HUES48 (cell line): ENCODE data around the gene LMLN.
A peak's percentile ranks its signal among the peaks of the same experiment; 100 is the strongest.
"Not testable (repeated sequence)": the region's sequence is repeated elsewhere in the genome, so short reads cannot be mapped to it uniquely, and the experiment has no call there.

Source experiments
- H3K27ac ChIP-seq: one replicate; pipeline ENCODE4 v1.7.0; 2013; ENCODE audit warnings: low read depth, low read length, inconsistent platforms
- H3K27me3 ChIP-seq: 2 replicates; pipeline ENCODE4 v1.6.1; 2013; ENCODE audit warnings: mild to moderate bottlenecking, low read length; ENCODE audit not compliant: control insufficient read depth, insufficient read depth
- H3K36me3 ChIP-seq: 2 replicates; pipeline ENCODE4 v1.6.1; 2013; ENCODE audit warnings: low read length; ENCODE audit not compliant: control insufficient read depth, insufficient read depth
- H3K4me1 ChIP-seq: 2 replicates; pipeline ENCODE4 v1.6.1; 2013; ENCODE audit warnings: mild to moderate bottlenecking, low read length; ENCODE audit not compliant: control insufficient read depth, insufficient read depth
- H3K4me3 ChIP-seq: 2 replicates; pipeline ENCODE4 v1.5.1; 2013; ENCODE audit warnings: mild to moderate bottlenecking, low read depth, low read length
- H3K9ac ChIP-seq: 2 replicates; pipeline ENCODE4 v1.6.1; 2013; ENCODE audit warnings: mild to moderate bottlenecking, low read depth, low read length, moderate library complexity
- H3K9me3 ChIP-seq: 2 replicates; pipeline ENCODE4 v1.6.1; 2013; ENCODE audit warnings: low read length; ENCODE audit not compliant: control insufficient read depth, insufficient read depth

Gene LMLN

DNA sequence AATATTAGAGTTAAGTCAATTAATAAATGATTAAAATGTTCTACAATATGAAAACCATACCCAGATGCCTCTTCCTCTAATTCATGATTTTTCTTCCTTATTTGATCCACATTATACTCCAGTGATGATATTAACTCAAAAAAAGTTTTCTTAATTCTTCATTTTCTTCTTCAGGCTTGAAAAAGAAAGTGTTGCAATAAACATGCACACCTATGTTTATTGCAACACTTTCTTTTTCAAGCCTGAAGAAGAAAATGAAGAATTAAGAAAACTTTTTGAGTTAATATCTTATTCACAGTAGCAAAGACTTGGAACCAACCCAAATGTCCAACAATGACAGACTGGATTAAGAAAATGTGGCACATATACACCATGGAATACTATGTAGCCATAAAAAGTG lies 93.4 kb downstream of the LMLN start:
- not testable (repeated sequence) for H3K27me3 ChIP-seq, H3K27ac ChIP-seq, H3K36me3 ChIP-seq, H3K9ac ChIP-seq, H3K4me3 ChIP-seq, H3K4me1 ChIP-seq
- H3K9me3 ChIP-seq = peaks cover 14% of the 10 kb centered on the region

DNA sequence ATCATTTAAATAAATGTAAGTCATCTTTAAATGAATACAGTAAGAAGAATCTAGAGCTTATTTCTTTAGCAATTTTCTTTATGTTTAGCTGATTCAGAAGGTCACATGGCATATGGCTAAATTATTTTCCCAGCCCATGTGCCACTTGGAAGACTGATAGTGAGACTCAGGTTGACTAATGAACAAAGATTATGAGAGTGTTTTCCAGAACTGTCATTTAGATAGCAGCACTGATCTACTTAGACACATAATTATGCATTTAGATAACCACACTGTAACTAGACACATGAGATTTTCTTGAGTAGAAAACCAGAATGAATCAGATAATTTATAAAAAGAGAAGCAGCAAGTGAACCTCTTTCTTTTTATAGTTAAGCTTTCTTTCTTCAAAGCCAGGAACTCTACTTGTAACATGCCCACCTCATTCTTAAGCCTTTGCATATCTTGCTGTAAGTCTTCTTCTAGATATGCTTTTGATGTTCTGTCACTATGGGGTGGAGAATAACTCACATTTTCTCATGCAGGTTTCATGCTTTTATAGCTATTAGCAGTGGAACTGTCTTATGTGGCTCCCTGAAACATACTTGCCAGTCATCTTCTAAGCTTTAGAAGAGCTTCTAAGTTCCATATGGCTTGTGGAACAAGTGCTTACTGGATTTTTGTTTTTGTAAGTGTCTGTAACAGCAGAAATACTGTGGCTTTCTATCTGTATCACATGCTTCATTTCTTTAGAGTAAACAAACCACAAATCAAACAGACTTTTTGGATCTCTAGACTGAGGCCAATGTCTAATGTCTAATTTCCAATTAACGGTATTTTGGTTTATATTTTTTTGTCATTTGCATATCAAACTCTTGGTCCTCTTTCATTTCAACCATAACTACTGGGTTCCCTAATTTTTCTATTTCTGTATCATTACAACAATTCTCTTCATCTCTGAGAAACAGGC lies 101.4 kb downstream of the LMLN start:
- H3K9me3 ChIP-seq = no peaks in the 10 kb centered on the region
- no peaks in the 10 kb centered on the region for H3K4me1 ChIP-seq
- H3K27ac ChIP-seq = no peak overlapping the region
- no peak overlapping the region for H3K9ac ChIP-seq
- no peak overlapping the region for H3K4me3 ChIP-seq
- no peaks in the 10 kb centered on the region for H3K36me3 ChIP-seq
- H3K27me3 ChIP-seq = peaks cover 3% of the 10 kb centered on the region; the same call in 1 of the 2 replicates

DNA sequence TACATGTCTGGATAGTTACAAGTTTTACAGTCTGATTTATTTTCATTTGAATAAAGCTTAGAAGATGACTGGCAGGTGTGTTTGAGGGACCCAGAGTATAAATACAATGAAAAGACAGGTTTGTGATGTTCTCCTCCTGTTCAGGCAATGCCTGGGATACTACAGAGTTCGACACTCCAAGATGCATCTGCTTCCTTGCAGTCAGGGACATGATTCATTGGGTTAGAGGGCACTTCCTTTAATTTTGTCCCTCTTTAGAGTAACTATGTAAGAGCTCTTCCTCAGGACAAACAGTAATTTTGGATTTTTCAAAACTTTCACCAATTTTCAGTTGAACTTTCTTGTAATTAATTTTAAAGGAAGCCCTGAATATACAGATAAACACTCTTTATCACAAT lies 102.0 kb downstream of the LMLN start:
- H3K4me1 ChIP-seq = no peaks in the 10 kb centered on the region
- peaks cover 3% of the 10 kb centered on the region; the same call in 1 of the 2 replicates for H3K27me3 ChIP-seq
- no peak overlapping the region for H3K4me3 ChIP-seq
- H3K9ac ChIP-seq = no peak overlapping the region
- H3K27ac ChIP-seq = no peak overlapping the region
- no peaks in the 10 kb centered on the region for H3K9me3 ChIP-seq
- no peaks in the 10 kb centered on the region for H3K36me3 ChIP-seq

DNA sequence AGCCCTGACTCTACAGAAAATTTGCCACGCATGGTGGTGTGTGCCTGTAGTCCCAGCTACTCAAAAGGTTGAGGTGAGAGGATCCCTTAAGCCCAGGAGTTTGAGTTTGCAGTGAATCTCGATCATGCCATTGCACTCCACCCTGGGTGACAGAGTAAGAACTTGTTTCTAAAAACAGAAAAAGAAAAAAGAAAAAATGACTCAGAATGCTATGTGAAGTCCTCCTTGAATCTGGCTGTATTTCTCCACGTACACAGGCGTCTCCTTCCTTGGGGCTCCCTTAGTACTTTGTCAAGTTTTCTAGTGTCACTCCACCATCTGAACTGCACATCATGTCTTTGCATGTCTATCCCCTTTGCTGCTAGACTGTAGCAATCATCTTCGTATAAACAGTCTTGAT lies 104.4 kb downstream of the LMLN start:
- no peak overlapping the region for H3K4me3 ChIP-seq
- H3K9ac ChIP-seq = no peak overlapping the region
- no peaks in the 10 kb centered on the region; the same call in 1 of the 2 replicates for H3K4me1 ChIP-seq
- peaks cover 3% of the 10 kb centered on the region; the same call in 1 of the 2 replicates for H3K27me3 ChIP-seq
- no peak overlapping the region for H3K27ac ChIP-seq
- no peaks in the 10 kb centered on the region for H3K9me3 ChIP-seq
- no peaks in the 10 kb centered on the region for H3K36me3 ChIP-seq

DNA sequence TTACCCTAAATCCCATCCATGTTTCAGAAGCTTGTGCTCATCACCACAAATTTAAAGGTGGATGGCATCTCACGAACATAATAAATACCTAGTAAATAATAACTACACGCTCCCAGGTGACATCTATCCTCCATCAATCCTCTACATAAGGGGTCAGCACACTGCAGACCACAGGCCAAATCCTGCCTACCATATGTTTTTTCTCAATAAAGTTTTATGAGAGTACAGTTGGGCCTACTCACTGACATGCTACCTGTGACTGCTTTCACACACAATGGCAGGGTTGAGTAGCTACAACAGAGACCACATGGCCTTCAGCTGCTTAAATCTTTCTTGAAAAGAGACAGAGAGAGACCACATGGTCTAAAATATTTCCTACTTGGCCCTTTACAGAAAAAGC lies 105.9 kb downstream of the LMLN start:
- no peak overlapping the region for H3K9ac ChIP-seq
- H3K4me3 ChIP-seq = no peak overlapping the region
- H3K9me3 ChIP-seq = no peaks in the 10 kb centered on the region
- no peaks in the 10 kb centered on the region; the same call in 1 of the 2 replicates for H3K27me3 ChIP-seq
- H3K36me3 ChIP-seq = no peaks in the 10 kb centered on the region
- H3K27ac ChIP-seq = no peak overlapping the region
- H3K4me1 ChIP-seq = no peaks in the 10 kb centered on the region; the same call in 1 of the 2 replicates

DNA sequence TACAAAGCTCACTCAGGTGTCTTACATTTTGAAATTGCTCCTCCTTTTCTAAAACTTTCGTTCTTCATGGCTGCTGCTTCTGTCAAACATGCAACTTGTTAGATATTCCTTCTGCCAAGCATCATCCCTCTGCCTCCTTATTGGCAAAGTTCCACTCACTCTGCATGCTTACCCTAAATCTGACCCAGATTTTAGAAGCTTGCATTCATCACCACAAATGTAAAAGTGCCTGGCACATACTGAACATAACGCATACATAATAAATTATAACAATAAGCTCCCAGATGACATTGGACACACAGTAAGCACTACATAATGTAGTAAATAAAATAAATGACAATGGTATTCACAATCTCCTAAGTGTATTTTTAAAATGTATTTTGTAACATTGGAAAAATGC lies 107.4 kb downstream of the LMLN start:
- Histone ChIP-seq H3K9me3 (no peaks in the 10 kb centered on the region), H3K4me3 (no peak overlapping the region), H3K36me3 (no peaks in the 10 kb centered on the region), H3K27me3 (no peaks in the 10 kb centered on the region), H3K4me1 (peaks cover 2% of the 10 kb centered on the region; the same call in 1 of the 2 replicates), H3K9ac (no peak overlapping the region), H3K27ac (no peak overlapping the region)

DNA sequence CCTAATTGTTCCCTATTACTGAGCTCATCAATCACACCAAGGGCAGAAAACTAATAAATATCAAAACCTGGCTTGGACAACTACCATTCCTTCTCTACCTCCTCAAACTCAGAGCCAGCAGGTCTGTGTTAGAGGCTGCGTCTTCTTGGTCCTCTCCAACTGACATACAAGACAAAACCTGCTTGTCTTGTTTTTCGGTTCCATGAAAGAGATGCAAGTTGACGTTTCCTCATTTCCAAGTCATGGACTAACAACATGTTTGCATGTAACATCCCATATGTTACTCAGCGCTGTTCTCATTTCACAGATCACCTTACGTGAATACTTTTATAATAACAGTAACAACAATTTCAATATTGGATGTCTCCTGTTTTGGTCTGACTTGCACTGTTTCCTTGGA lies 110.9 kb downstream of the LMLN start:
- Histone ChIP-seq H3K36me3 (no peaks in the 10 kb centered on the region), H3K9ac (no peak overlapping the region), H3K4me3 (no peak overlapping the region), H3K4me1 (peaks cover 2% of the 10 kb centered on the region; the same call in 1 of the 2 replicates), H3K27me3 (peaks cover 25% of the 10 kb centered on the region), H3K27ac (no peak overlapping the region), H3K9me3 (no peaks in the 10 kb centered on the region)

DNA sequence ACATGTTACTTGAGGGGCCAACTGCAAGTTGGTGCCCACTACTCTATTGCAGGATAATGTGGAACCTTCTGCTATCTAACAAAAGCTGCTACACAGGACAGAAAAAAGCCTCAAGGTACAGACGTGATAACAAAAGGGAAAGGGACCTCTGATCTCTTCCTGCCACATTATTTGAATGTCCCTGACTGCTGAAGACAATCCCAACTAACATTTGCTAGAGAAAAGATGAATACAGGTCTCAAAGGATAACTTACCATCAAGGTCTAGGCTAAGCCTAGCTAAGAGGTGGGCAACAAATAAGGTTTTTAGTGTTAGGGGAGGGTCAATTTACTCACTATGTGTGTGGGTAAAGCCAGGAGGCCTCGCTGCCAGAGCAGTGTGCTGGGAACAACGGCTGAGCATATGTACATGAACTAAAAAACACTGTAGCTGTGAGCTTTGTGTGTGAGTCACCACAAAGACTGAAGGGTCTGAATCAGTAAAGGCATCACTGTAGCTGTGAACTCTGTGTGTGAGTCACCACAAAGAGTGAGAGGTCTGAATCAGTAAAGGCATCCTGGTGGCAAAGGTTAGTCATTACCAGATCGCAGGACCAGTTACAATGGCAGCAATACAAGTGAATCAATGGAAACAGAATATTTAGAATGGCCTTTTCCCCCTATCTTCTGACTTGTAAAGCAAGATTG lies 111.7 kb downstream of the LMLN start:
- Histone ChIP-seq H3K27me3 (peaks cover 31% of the 10 kb centered on the region), H3K4me3 (no peak overlapping the region), H3K9me3 (no peaks in the 10 kb centered on the region), H3K27ac (peak overlapping the region; percentile 82), H3K9ac (no peak overlapping the region), H3K4me1 (peaks cover 2% of the 10 kb centered on the region; the same call in 1 of the 2 replicates), H3K36me3 (no peaks in the 10 kb centered on the region)

DNA sequence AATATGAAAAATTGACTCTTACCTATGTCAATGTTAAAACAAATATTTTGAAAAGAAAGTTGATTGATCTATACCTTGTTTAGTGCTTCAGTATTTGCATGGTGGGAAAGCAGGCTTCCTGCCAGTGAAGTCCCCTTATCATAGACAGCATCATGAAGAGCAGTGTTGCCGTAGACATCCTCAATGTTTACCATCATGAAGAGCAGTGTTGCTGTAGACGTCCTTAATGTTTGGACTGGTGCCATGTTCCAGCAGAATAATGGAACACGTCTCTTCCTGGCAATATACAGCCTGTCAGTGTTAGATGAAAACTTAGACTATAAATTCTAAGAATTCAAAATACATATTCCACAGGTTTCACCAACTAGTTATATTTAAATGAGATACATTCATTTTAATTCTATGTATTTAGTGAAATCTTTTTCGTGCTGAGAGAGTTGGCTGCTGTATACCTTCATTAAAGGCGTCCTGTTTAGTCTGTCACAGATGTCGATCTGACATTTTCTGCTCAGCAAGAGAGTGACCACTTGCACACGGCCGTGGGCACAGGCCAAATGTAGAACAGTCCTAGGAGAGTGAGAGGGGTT lies 116.8 kb downstream of the LMLN start:
- H3K4me3 ChIP-seq = no peak overlapping the region
- no peaks in the 10 kb centered on the region for H3K4me1 ChIP-seq
- H3K36me3 ChIP-seq = no peaks in the 10 kb centered on the region
- H3K9me3 ChIP-seq = no peaks in the 10 kb centered on the region
- no peak overlapping the region for H3K9ac ChIP-seq
- no peak overlapping the region for H3K27ac ChIP-seq
- H3K27me3 ChIP-seq = peaks cover 77% of the 10 kb centered on the region

DNA sequence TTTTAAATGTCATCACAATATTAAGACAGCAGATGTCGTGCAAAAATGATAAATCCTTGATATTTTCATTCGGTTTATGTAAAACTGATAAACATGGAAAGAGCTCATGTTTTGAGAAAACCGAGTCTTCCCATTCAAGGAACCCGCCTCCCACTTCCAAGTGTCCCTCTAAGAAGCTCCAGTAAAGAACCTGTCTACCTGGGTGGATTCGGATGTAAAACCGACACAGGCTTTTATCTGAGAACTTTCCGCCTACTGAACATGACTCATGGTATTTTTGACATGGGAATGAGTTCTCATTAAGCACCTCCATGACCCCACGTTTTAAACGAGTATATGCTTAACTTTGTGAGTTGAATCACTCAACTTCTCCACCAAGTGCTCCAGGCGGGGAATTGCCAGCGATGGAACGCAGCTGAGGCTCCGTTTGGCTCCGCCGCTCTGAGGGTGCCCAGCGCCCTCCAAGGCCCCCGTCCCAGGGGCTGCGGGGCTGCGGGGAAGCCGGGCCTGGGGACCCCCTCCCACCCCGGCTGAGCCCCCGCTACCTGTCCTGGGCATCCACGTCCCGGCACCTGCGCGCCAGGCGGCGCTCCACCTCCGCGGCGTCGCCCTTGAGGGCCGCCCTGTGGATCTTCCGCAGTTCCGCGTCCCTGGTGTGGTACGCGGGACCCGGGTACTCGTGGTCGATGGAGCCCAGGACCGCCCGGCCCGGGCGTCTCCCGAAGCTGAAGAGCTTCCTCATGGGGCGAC lies 119.9 kb downstream of the LMLN start:
- no peak overlapping the region for H3K9ac ChIP-seq
- no peak overlapping the region for H3K27ac ChIP-seq
- no peaks in the 10 kb centered on the region for H3K36me3 ChIP-seq
- peaks cover 85% of the 10 kb centered on the region for H3K27me3 ChIP-seq
- no peaks in the 10 kb centered on the region for H3K9me3 ChIP-seq
- no peaks in the 10 kb centered on the region for H3K4me1 ChIP-seq
- peak overlapping the region; percentile 60 for H3K4me3 ChIP-seq
